HG02588 (cell line): ENCODE measurements around the gene JAZF1.

ENCODE experiments used
- ATAC-seq: cut with Tn5 transposase; IDR thresholded peaks from one replicate; pipeline ENCODE4 v1.9.1; 2021; ENCODE audit warnings: mild to moderate bottlenecking, moderate library complexity; ENCODE audit not compliant: unreplicated experiment

JAZF1 gene

DNA sequence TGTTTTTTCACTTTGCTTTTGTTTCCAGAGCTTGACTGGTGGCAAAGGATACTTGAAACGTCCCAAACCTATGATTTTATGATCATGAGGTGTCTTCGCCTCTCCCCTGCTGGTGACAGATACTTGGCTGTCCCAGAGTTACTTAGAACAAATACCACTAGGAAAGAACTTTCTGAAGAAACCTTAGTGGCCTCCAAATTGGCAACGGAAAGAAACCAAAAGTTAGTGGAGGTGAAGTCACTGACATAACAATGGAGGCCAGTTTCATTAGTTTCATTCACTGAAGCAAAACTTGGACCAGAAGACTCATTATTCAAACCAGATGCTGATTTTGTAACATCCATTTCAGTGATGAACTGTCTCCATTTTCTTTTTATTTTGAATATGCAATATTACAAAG, 68.6 kb downstream of the JAZF1 start:
- ATAC-seq = no peak

- ATAC-seq = no peak
Measured at GRCh38 chr7:28110427-28111012, 70.1 kb downstream of the JAZF1 start.

- ATAC-seq = no peak
Measured at GRCh38 chr7:28108747-28109146, 71.8 kb downstream of the JAZF1 start.

DNA sequence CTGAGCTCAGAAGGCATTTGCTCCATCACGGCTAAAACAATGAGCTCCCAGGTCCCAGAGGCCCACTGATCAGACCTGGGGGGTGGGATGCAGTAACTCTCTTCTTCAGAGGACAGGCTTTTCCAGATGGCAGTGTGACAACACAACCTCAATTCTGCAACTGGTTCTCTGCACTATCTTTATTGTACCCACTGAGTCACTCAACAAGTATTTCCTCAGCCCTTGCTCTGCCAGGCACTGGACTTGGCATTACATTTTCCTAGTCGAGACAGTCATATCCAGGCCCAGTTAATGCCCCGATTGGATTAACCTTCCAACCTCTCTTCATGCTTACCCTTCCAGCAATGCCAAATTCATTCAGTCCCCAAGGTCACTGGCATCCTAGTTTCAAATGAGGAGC, 72.6 kb downstream of the JAZF1 start:
- ATAC-seq = no peak

- no peak for ATAC-seq
Measured at GRCh38 chr7:28106321-28106829, 74.2 kb downstream of the JAZF1 start.

- ATAC-seq = no peak
Measured at GRCh38 chr7:28105234-28105633, 75.4 kb downstream of the JAZF1 start.

GRCh38 chr7:28104811-28105210, 75.8 kb downstream of the JAZF1 start:
- ATAC-seq = no peak

- no peak for ATAC-seq
Measured at GRCh38 chr7:28104041-28104541, 76.5 kb downstream of the JAZF1 start.

DNA sequence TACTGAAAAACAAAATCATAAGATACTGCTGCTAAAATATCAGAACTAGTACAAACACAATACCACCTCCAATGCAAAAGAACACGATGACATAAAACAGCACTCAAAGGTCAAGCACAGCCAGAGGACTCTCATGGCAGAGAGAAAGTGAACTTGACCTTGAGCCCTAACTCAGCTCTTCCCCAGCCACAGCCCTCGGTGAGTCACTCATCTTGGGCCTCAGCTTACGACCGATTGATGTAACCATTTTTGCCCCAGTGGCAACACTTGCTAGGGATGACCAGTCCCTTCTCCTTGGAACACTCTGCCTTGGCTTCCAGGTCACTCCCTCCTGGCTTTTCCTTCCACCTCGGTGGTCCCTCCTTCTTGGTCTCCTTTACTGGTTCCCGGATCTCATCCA, 77.8 kb downstream of the JAZF1 start:
- no peak for ATAC-seq

DNA sequence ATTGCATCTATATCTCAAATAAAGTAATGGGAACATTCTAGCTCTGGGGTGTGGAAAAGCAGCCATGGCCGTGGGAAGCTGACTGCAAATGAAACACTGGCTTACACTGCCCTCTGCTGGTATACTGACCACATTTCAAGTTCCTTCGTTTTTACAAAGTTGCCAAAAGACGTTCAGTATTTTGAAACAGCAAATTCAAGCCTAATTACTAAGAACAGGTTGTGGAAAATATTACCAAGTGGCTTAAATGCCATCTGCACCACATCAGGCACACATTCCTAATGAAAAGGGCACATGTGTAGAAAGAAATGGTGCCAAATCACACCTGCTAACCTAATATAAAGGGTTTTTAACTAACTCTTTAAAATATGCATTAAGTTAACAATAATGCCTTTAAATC, 83.9 kb downstream of the JAZF1 start:
- no peak for ATAC-seq

DNA sequence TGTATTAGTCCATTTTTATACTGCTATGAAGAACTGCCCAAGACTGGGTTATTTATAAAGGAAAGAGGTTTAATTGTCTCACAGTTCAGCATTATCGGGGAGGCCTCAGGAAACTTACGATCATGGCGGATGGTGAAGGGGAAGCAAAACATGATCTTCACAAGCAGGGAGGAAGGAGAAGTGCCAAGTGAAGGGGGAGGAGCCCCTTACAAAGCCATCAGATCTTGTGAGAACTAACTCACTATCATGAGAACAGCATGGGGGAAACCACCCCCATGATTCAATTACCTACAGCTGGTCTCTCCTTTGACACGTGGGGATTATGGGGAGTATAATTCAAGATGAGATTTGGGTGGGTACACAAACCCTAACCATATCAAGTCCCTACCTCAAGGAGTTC, 85.4 kb downstream of the JAZF1 start:
- ATAC-seq = no peak

- no peak for ATAC-seq
Measured at GRCh38 chr7:28093623-28094232, 86.9 kb downstream of the JAZF1 start.

- no peak for ATAC-seq
Measured at GRCh38 chr7:28091190-28091589, 89.4 kb downstream of the JAZF1 start.

DNA sequence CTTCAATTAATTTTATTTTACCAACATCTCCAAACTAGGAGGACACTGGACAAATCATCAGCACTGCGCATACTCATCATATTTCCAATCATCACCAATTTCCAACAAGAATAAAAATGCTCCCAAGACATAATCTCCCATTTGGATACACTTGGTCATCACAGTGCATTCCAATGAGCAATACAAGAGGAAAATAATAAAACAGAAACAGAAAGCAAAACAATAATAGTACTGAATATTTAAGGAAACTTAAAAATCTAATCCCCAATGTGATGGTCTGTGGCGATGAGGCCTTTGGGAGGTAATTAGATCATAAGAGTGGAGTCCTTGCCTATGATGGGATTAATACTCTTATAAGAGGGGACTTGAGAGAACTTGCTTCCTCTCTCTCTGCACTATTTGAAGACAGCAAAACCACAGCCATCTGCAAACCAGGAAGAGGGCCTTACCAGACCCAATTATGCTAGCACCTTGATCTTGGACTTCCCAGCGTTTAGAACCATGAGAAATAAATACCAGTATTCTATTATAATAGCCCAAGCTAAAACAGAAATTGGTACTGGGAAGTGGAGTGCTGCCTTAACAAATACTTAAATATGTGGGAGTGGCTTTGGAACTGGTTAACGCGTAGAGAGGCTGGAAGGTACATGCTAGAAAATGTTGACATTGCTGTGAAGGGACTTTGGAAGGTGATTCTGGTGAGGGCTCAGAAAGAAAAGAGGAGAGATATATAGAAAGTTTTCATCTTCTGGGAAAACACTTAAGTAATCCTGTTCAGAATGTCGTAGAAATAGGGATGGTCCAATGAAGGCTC, 91.5 kb downstream of the JAZF1 start:
- ATAC-seq = no peak

- no peak for ATAC-seq
Measured at GRCh38 chr7:28088032-28088431, 92.6 kb downstream of the JAZF1 start.

- ATAC-seq = no peak
Measured at GRCh38 chr7:28086198-28086597, 94.4 kb downstream of the JAZF1 start.

DNA sequence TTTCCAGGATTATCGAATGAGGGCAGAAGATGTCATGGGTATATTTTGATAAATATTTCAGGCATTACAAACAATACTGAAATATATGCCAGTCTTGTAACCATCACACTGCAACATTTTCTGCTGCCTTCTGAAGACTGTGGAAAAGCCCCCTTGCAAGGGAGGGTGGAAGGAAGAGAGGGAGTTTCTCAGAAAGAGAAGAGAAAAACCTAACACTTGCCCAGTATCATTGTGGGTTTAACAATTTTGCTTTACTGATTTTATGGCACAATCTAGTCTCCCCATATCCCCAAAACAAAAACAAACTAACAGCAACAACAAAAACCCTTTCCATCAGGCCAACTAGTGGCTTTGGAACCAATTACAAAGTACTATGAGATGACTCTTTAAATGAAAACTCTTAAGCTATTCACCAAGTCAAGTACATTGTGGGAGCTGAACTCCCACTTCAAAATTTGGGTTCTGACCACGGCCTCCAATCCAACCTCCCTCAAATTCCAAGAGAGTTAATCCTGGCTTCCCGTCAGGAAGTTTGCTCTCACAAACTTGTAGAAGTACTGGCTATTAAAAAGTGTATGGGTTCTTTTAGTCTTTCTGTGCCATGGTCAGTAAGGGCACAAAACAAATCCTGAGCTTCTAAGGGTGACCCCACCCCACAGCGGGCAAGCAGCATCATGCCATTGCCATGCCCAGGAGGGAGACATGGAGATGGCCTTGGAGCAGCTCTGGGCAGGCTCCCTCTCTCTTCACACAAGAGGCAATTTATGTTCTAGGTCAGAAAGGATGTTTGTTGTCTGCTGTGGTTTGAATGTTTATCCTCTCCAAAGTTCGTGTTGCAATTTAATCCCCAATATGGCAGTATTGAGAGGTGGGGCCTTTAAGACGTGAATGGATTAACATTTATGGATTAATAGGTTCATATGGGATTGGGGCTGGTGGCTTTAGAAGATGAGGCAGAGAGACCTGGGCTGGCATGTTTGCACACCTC, 96.3 kb downstream of the JAZF1 start:
- no peak for ATAC-seq

DNA sequence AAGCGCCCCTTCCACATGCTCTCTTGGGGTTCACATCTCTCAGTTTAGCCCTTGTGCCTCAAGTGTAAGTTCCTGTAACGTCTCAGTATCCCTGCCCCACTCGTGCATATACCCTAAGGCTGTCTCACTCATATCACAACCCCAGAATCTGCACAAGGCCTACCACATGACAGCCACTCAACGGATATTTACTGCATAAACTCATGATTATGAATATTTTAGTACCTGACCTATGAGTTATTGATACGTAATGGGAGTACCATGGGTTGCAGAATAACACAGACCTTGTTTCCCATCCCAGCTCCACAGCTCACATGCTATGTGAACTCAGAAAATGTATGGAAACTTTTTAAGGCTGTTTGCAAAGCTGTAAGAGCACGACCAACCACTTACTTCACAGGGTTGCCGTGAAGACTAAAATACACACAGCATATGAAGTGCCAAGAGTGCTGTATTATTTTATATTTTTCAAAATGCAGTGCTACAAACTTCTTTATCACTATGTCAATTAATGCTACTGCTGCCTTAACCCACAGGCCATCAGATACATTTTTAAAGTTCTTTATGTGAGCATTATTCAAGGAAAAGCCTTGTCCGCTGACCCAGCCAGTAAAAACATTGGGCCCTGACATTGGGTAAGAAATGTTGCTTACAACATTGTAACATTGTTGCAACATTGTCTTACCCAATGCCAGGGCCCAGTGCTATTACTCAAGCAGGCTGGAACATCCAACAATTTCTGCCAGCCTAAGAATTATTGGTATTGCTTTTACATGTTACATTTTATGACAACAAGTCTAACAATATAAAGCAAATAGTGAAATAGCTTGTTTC, 97.2 kb downstream of the JAZF1 start:
- ATAC-seq = no peak

DNA sequence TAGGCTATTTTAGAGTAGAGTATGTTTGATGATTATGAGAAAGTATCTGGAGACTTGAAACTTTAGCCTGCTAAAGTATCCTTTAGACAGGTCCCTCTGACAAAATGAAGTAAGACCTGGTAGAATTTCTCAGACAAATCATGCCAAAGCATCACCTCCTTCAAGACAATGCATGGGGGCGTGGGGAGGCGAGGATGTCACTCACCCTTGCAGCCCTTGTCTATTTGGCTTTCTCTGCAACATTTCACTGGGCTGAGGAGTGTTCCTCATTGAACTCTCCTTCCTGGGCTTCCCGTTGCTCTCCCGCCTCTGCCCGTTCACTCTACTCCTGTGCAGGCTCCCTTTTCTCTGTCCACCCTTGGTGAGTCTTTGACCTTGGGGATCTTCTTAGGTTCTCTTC, 98.5 kb downstream of the JAZF1 start:
- ATAC-seq = no peak

- no peak for ATAC-seq
Measured at GRCh38 chr7:28081016-28081415, 99.6 kb downstream of the JAZF1 start.
